Measurements from ENCODE around the gene ALLC.

Gene ALLC

GRCh38 chr2:3705782-3706181 is 47.8 kb downstream of the ALLC start:
- no peak for DNase-seq (ENCODE audit: low read depth)
- no peak for TF ChIP-seq CTCF (conservative IDR thresholded peaks at IDR 0.05; ENCODE audit: control insufficient read depth, insufficient read depth, low read depth, low read length)

GRCh38 chr2:3706892-3707291 is 48.9 kb downstream of the ALLC start:
- TF ChIP-seq CTCF (conservative IDR thresholded peaks at IDR 0.05; ENCODE audit: control insufficient read depth, insufficient read depth, low read depth, low read length), result no peak

More at GRCh38 chr2:3705782-3706181, 47.8 kb downstream of the ALLC start:
- H3K4me3 ChIP-seq (ENCODE audit: control insufficient read depth, low read depth, low read length), result no peak overlapping the region

DNA sequence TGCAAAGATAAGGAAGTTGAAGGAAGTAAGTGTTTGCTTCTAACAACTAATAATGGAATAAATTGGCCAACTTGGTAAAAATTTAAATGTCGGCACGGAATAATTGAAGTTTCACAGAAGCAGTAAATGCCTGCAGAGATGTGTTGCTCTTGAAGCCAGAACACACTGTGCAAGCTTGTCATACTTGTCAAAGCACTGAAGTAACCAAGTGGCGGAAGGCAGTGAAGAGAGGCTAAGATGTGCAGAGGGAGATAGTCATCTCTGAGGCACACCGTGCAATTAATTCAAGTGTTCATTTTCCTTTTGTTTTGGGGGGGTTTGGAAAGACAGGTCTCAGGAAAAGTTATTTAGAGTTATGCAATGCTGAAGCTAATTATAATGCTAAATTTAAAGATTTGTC is 50.6 kb downstream of the ALLC start:
- DNase-seq (ENCODE audit: low read depth), result no peak
- TF ChIP-seq CTCF (conservative IDR thresholded peaks at IDR 0.05; ENCODE audit: control insufficient read depth, insufficient read depth, low read depth, low read length), result no peak
- H3K4me3 ChIP-seq (ENCODE audit: control insufficient read depth, low read depth, low read length), result no peak overlapping the region

More at GRCh38 chr2:3706892-3707291, 48.9 kb downstream of the ALLC start:
- H3K4me3 ChIP-seq (ENCODE audit: control insufficient read depth, low read depth, low read length), result no peak overlapping the region
- DNase-seq (ENCODE audit: low read depth), result no peak

DNA sequence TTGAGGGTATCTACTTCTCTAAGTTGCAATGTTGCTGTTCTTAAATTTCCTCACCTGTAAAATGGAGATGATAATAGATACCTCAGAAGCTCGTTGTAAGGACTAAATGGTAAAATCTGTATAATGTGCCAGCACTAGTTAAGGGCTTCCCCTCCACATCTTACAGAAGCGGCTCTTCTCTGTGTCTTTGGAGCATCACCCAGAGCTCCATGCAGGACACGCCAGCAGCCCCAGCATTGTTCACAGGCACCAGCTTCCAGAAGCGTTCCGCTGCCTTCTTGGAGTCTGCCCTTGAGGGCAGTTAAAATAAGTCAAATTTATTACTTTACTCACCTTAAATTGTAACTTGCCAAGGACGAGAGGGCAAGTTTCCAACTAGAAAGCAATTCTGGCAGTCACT is 51.2 kb downstream of the ALLC start:
- H3K4me3 ChIP-seq (ENCODE audit: control insufficient read depth, low read depth, low read length), result no peak overlapping the region
- DNase-seq (ENCODE audit: low read depth), result no peak
- TF ChIP-seq CTCF (conservative IDR thresholded peaks at IDR 0.05; ENCODE audit: control insufficient read depth, insufficient read depth, low read depth, low read length), result no peak

DNA sequence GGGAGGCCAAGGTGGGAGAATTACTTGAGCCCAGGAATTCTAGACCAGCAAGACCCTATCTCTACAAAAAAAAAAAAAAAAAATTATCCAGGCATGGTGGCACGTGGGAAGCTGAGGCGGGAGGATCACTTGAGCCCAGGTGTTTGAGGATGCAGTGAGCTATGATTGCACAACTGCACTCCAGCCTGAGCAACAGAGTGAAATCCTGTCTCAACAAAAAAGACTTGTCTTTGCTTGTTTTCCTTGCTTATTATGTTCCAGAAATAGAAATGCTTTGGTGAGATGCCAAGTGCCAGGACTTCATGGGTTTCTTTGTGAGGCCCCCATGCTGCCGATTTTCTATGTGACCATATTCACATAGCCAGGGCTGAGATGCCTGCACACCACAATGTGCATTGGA is 54.4 kb downstream of the ALLC start:
- no peak overlapping the region for H3K4me3 ChIP-seq (ENCODE audit: control insufficient read depth, low read depth, low read length)
- no peak for DNase-seq (ENCODE audit: low read depth)
- no peak for TF ChIP-seq CTCF (conservative IDR thresholded peaks at IDR 0.05; ENCODE audit: control insufficient read depth, insufficient read depth, low read depth, low read length)

- no peak for TF ChIP-seq CTCF (conservative IDR thresholded peaks at IDR 0.05; ENCODE audit: control insufficient read depth, insufficient read depth, low read depth, low read length)
- no peak overlapping the region for H3K4me3 ChIP-seq (ENCODE audit: control insufficient read depth, low read depth, low read length)
- DNase-seq (ENCODE audit: low read depth), result peak; percentile 58
Observed at GRCh38 chr2:3712831-3713503, 55.0 kb downstream of the ALLC start.

GRCh38 chr2:3718679-3719078 is 60.7 kb downstream of the ALLC start:
- H3K4me3 ChIP-seq (ENCODE audit: control insufficient read depth, low read depth, low read length), result no peak overlapping the region
- DNase-seq (ENCODE audit: low read depth), result no peak
- no peak for TF ChIP-seq CTCF (conservative IDR thresholded peaks at IDR 0.05; ENCODE audit: control insufficient read depth, insufficient read depth, low read depth, low read length)
